ENCODE measurements around the gene TENT5A.

- TF ChIP-seq POLR2AphosphoS5 (IDR thresholded peaks at IDR 0.05; ENCODE audit: low read depth, low read length): no peak
- TF ChIP-seq CTCF (IDR thresholded peaks at IDR 0.05): no peak
Measured at GRCh38 chr6:81800666-81801065, 48.2 kb upstream of the TENT5A start.

All from Panc1 (cell line).